ENCODE measurements around the gene UNC5B.

DNA sequence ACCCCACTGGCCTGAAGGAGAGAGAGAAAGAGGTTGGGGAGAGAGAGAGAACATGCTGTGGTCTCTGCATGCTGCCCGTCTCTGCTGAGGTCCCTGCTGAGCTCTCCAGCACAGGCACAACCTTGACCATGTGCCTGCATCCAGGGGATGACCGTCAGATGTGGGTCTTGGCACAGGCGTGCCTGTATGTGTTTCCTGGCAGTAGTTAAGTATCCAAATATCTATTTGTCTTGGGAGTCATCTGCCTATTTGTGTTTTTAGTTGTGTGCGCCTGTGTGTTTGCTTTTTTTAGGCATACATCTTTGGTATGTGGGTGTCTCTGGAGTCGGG, 1.9 kb upstream of the UNC5B start:
- TF ChIP-seq, protein P1, sequence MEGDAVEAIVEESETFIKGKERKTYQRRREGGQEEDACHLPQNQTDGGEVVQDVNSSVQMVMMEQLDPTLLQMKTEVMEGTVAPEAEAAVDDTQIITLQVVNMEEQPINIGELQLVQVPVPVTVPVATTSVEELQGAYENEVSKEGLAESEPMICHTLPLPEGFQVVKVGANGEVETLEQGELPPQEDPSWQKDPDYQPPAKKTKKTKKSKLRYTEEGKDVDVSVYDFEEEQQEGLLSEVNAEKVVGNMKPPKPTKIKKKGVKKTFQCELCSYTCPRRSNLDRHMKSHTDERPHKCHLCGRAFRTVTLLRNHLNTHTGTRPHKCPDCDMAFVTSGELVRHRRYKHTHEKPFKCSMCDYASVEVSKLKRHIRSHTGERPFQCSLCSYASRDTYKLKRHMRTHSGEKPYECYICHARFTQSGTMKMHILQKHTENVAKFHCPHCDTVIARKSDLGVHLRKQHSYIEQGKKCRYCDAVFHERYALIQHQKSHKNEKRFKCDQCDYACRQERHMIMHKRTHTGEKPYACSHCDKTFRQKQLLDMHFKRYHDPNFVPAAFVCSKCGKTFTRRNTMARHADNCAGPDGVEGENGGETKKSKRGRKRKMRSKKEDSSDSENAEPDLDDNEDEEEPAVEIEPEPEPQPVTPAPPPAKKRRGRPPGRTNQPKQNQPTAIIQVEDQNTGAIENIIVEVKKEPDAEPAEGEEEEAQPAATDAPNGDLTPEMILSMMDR (IDR thresholded peaks at IDR 0.05), result no peak
- TF ChIP-seq POLR2A (IDR thresholded peaks at IDR 0.05), result no peak
